HepG2 (cell line): ENCODE measurements around the gene MYLK. TPM values are rescaled to one million over a fixed set of nuclear protein-coding genes. Genes with fewer than 3 reads are reported as not detected.

Source experiments
- ATF7-NPFF ChIP-seq: sonication (generic); formaldehyde crosslinking; IDR thresholded peaks from 2 replicates; pipeline ENCODE4 v1.8.1; 2023; ENCODE audit warnings: mild to moderate bottlenecking, low read depth, missing genetic modification reagents, moderate library complexity
- BATF2 ChIP-seq: sonication (generic); formaldehyde crosslinking; IDR thresholded peaks from 2 replicates; pipeline ENCODE4 v1.8.0; 2022; ENCODE audit warnings: mild to moderate bottlenecking, missing genetic modification reagents, moderate library complexity
- CENPBD1 ChIP-seq: sonication (generic); formaldehyde crosslinking; IDR thresholded peaks from 2 replicates; pipeline ENCODE4 v1.8.0; 2022; ENCODE audit warnings: missing genetic modification reagents, low read depth, mild to moderate bottlenecking, borderline replicate concordance
- DR1 ChIP-seq: sonication (generic); formaldehyde crosslinking; IDR thresholded peaks from 2 replicates; pipeline ENCODE4 v1.8.0; 2021; ENCODE audit warnings: mild to moderate bottlenecking, missing genetic modification reagents, inconsistent platforms
- FIP1L1 ChIP-seq: fragments of 200-400 bp; formaldehyde crosslinking; IDR thresholded peaks from 2 replicates; pipeline ENCODE4 v1.6.1; 2018; ENCODE audit warnings: low read depth, mild to moderate bottlenecking, low read length, moderate library complexity, borderline replicate concordance; ENCODE audit not compliant: insufficient read depth
- HCFC1 ChIP-seq: fragments of 150-350 bp; IDR thresholded peaks from 2 replicates; pipeline ENCODE4 v1.6.1; 2014; ENCODE audit warnings: low read depth, low read length
- KLF15 ChIP-seq: sonication (generic); formaldehyde crosslinking; IDR thresholded peaks from 2 replicates; pipeline ENCODE4 v1.8.1; 2023; ENCODE audit warnings: borderline replicate concordance, mild to moderate bottlenecking, inconsistent platforms, missing genetic modification reagents, mixed read lengths
- KLF16 ChIP-seq, 2 experiments: sonication (generic) in 1 of 2; formaldehyde crosslinking in 1 of 2; IDR thresholded peaks; 2 replicates each; pipeline versions ENCODE4 v1.6.1 to v1.8.0; 2016 to 2023; ENCODE audit warnings: missing genetic modification reagents in 2 of 2, missing compliant biosample characterization in 1 of 2
- MED1 ChIP-seq: sonication (generic); formaldehyde crosslinking; IDR thresholded peaks from 2 replicates; pipeline ENCODE4 v1.4.0; 2020; ENCODE audit warnings: missing genetic modification reagents
- MTA1 ChIP-seq: sonication (generic); formaldehyde crosslinking; IDR thresholded peaks from 2 replicates; pipeline ENCODE4 v1.4.0; 2020; ENCODE audit warnings: missing genetic modification reagents, mild to moderate bottlenecking, borderline replicate concordance
- MXI1 ChIP-seq: IDR thresholded peaks from 3 replicates; pipeline ENCODE4 v1.6.1; 2012; ENCODE audit warnings: low read depth, low read length, inconsistent platforms, borderline replicate concordance
- SOX13 ChIP-seq, 3 experiments: fragments of 450-650 bp in 1 of 3; sonication (generic) in 1 of 3; formaldehyde crosslinking in 1 of 3; IDR thresholded peaks in 2 of 3; conservative IDR thresholded peaks in 1 of 3; 2 replicates each; pipeline versions ENCODE4 v1.5.0 to v1.6.1; 2016 to 2020; ENCODE audit warnings: antibody characterized with exemption in 1 of 3, mild to moderate bottlenecking in 1 of 3, missing compliant biosample characterization in 1 of 3, missing genetic modification reagents in 1 of 3, moderate library complexity in 1 of 3
- TEF ChIP-seq: sonication (generic); formaldehyde crosslinking; IDR thresholded peaks from 2 replicates; pipeline ENCODE4 v1.5.0; 2020; ENCODE audit warnings: missing genetic modification reagents
- ZC3H13 ChIP-seq: sonication (generic); formaldehyde crosslinking; IDR thresholded peaks from 2 replicates; pipeline ENCODE4 v1.8.1; 2023; ENCODE audit warnings: mild to moderate bottlenecking, missing genetic modification reagents, moderate library complexity
- ZEB1 ChIP-seq: IDR thresholded peaks from 2 replicates; pipeline ENCODE4 v1.6.1; 2012; ENCODE audit warnings: mild to moderate bottlenecking, low read depth, inconsistent platforms; ENCODE audit not compliant: insufficient replicate concordance
- ZFYVE20 ChIP-seq: sonication (generic); formaldehyde crosslinking; IDR thresholded peaks from 2 replicates; pipeline ENCODE4 v1.8.0; 2023; ENCODE audit warnings: low read depth, mild to moderate bottlenecking, moderate library complexity, missing genetic modification reagents, borderline replicate concordance
- ZGPAT ChIP-seq: IDR thresholded peaks from 2 replicates; pipeline ENCODE4 v1.6.1; 2016; ENCODE audit warnings: mild to moderate bottlenecking
- ZNF18 ChIP-seq: sonication (generic); formaldehyde crosslinking; IDR thresholded peaks from 2 replicates; pipeline ENCODE4 v1.8.0; 2022; ENCODE audit warnings: mild to moderate bottlenecking, missing genetic modification reagents; ENCODE audit not compliant: insufficient replicate concordance
- ZNF484 ChIP-seq: sonication (generic); formaldehyde crosslinking; IDR thresholded peaks from 2 replicates; pipeline ENCODE4 v1.5.1; 2020; ENCODE audit warnings: mild to moderate bottlenecking, low read depth, missing genetic modification reagents, borderline replicate concordance
- ZNF543 ChIP-seq: sonication (generic); formaldehyde crosslinking; IDR thresholded peaks from 2 replicates; pipeline ENCODE4 v1.4.0; 2020; ENCODE audit warnings: mild to moderate bottlenecking, missing genetic modification reagents
- ZNF660 ChIP-seq: sonication (generic); formaldehyde crosslinking; IDR thresholded peaks from 2 replicates; pipeline ENCODE4 v1.5.1; 2020; ENCODE audit warnings: mild to moderate bottlenecking, low read depth, missing genetic modification reagents, borderline replicate concordance
- ZNF772 ChIP-seq: sonication (generic); formaldehyde crosslinking; IDR thresholded peaks from 2 replicates; pipeline ENCODE4 v1.5.0; 2020; ENCODE audit warnings: mild to moderate bottlenecking, missing genetic modification reagents
- polyA plus RNA-seq, 8 experiments: library from polyadenylated mRNA; depleted of rRNA in 3 of 8; stranded (reverse) in 7 of 8; unstranded in 1 of 8; fragments of >200 nt; fragmentation: Illumina TruSeq in 4 of 8; extraction: Trizol in 4 of 8; gene quantifications; 2 replicates each; pipeline versions ENCODE4 v1.2.1 to v1.2.3, GENCODE V29; 2011 to 2016; ENCODE audit warnings: low read depth in 4 of 8, missing spikeins in 1 of 8, mixed read lengths in 1 of 8; ENCODE audit not compliant: insufficient read depth in 1 of 8
- total RNA-seq, 5 experiments: library from RNA; depleted of rRNA; stranded (reverse); fragments of >200 nt; fragmentation: Illumina TruSeq; extraction: Trizol; gene quantifications; 2 replicates each; pipeline ENCODE4 v1.2.3, GENCODE V29; 2016; ENCODE audit warnings: low read depth in 1 of 5

The MYLK gene
- total and polyA plus RNA-seq, 2 of the 13 experiments (the other 11 are each of a cell fraction or from before 2014, with no cell fraction given): 10.6 to 34.9 TPM

- no peak for TF ChIP-seq ZNF484 (CRISPR knock-in tag)
- peak; percentile 69 for TF ChIP-seq ZEB1
- peak; percentile 60; the same call in 2 of the 3 replicates for TF ChIP-seq MXI1
- peak; percentile 61 for TF ChIP-seq DR1
- no peak for TF ChIP-seq ZNF660 (CRISPR knock-in tag)
- no peak for TF ChIP-seq ZNF18 (CRISPR knock-in tag)
- TF ChIP-seq MTA1 (CRISPR knock-in tag): peak; percentile 56; the same call in 1 of the 2 replicates
- TF ChIP-seq ZNF772: peak; percentile 75
- peak; percentile 84 for TF ChIP-seq ZGPAT (CRISPR knock-in tag)
- TF ChIP-seq BATF2: peak; percentile 78
- no peak for TF ChIP-seq FIP1L1
- TF ChIP-seq ZFYVE20 (CRISPR knock-in tag): no peak
- TF ChIP-seq MED1 (CRISPR knock-in tag): no peak; the same call in 1 of the 2 replicates
- TF ChIP-seq TEF (CRISPR knock-in tag): no peak
- TF ChIP-seq KLF16 (CRISPR knock-in tag; IDR thresholded peaks at IDR 0.05): peak in 1 of 2 experiments; percentile 59; a peak in 1 of 4 replicates
- no peak for TF ChIP-seq CENPBD1 (CRISPR knock-in tag)
- no peak for TF ChIP-seq SOX13 (IDR thresholded peaks at IDR 0.05)
- peak in 1 of 2 experiments; percentile 39; a peak in 1 of 4 replicates for TF ChIP-seq SOX13 (CRISPR knock-in tag; conservative IDR thresholded peaks at IDR 0.05 in 1 of 2, IDR thresholded peaks at IDR 0.05 in 1 of 2)
- peak; percentile 73 for TF ChIP-seq HCFC1
- TF ChIP-seq ZNF543 (CRISPR knock-in tag): peak; percentile 24; the same call in 1 of the 2 replicates
- TF ChIP-seq KLF15 (CRISPR knock-in tag): no peak
- TF ChIP-seq ATF7-NPFF: peak; percentile 90
- peak; percentile 67; the same call in 1 of the 2 replicates for TF ChIP-seq ZC3H13 (CRISPR knock-in tag)
Observed at GRCh38 chr3:123584988-123585937, 298.9 kb downstream of the MYLK start, which contains the start of gene HACD2 (continued).
